Glutamatergic neuron (in vitro differentiated cells): ENCODE results near the gene PAPPA2. TPM values are rescaled to one million over a fixed set of nuclear protein-coding genes. Genes with fewer than 3 reads are reported as not detected.

Experiments used
- DNase-seq: peaks from one replicate; pipeline ENCODE4 v3.0.0; 2022
- H3K27ac Mint-ChIP-seq: one replicate; pipeline ENCODE4 v1.8.0; 2020; ENCODE audit warnings: mild to moderate bottlenecking, mixed read lengths, inconsistent platforms; ENCODE audit not compliant: unreplicated experiment
- H3K27me3 Mint-ChIP-seq: one replicate; pipeline ENCODE4 v1.8.0; 2020; ENCODE audit warnings: mild to moderate bottlenecking, moderate library complexity, mixed read lengths, inconsistent platforms; ENCODE audit not compliant: unreplicated experiment
- H3K36me3 Mint-ChIP-seq: one replicate; pipeline ENCODE4 v1.8.0; 2020; ENCODE audit warnings: mild to moderate bottlenecking, mixed read lengths, inconsistent platforms; ENCODE audit not compliant: unreplicated experiment
- H3K4me1 Mint-ChIP-seq: one replicate; pipeline ENCODE4 v1.8.0; 2020; ENCODE audit warnings: mild to moderate bottlenecking, low read depth, mixed read lengths, inconsistent platforms; ENCODE audit not compliant: unreplicated experiment
- H3K4me3 Mint-ChIP-seq: one replicate; pipeline ENCODE4 v1.8.0; 2020; ENCODE audit warnings: mild to moderate bottlenecking, mixed read lengths, inconsistent platforms; ENCODE audit not compliant: unreplicated experiment
- H3K9me3 Mint-ChIP-seq: one replicate; pipeline ENCODE4 v1.8.0; 2020; ENCODE audit warnings: mild to moderate bottlenecking, moderate library complexity, mixed read lengths, inconsistent platforms; ENCODE audit not compliant: unreplicated experiment
- total RNA-seq: library from RNA; stranded (reverse); fragmentation: NEBNext Ultra II Directional; extraction: Animal tissue kit (Norgen Biotek cat#: 25700); gene quantifications from one replicate; pipeline ENCODE4 v1.2.1, GENCODE V29; 2021; ENCODE audit not compliant: unreplicated experiment
- TF ChIP-seq, protein P1 (sequence below): fragments of 200-600 bp; sonication (generic); IDR thresholded peaks from one replicate; pipeline ENCODE4 v1.5.0; 2021; ENCODE audit not compliant: partially characterized antibody, unreplicated experiment

Gene PAPPA2
- total RNA-seq, 1 donor from 2014 or later: 2.3 TPM

DNA sequence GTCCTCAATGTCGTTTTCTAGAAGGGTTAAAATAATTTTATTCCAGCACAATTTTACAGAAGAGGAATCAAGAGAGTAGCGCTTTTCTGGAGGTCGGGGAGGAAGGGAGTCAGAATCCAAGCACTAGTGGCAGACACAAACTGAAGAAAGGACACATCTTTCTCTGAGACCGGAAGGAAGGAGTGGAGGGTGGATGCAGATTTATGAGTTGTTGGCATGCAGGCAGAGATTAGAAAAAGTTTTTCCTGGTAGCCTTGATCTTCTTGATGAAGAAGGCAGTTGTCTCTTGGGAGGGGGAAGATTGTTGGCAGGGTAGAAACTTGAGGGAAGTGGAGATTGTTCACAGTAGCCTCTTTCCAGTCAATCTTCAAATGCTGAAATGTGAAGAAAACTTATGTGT lies 149.8 kb downstream of the PAPPA2 start:
- Mint-ChIP-seq H3K9me3 (no peaks in the 10 kb centered on the region), H3K4me1 (no peaks in the 10 kb centered on the region), H3K27ac (no peak overlapping the region), H3K36me3 (no peaks in the 10 kb centered on the region), H3K27me3 (no peaks in the 10 kb centered on the region), H3K4me3 (no peak overlapping the region)
- DNase-seq: no peak
- TF ChIP-seq, protein P1, sequence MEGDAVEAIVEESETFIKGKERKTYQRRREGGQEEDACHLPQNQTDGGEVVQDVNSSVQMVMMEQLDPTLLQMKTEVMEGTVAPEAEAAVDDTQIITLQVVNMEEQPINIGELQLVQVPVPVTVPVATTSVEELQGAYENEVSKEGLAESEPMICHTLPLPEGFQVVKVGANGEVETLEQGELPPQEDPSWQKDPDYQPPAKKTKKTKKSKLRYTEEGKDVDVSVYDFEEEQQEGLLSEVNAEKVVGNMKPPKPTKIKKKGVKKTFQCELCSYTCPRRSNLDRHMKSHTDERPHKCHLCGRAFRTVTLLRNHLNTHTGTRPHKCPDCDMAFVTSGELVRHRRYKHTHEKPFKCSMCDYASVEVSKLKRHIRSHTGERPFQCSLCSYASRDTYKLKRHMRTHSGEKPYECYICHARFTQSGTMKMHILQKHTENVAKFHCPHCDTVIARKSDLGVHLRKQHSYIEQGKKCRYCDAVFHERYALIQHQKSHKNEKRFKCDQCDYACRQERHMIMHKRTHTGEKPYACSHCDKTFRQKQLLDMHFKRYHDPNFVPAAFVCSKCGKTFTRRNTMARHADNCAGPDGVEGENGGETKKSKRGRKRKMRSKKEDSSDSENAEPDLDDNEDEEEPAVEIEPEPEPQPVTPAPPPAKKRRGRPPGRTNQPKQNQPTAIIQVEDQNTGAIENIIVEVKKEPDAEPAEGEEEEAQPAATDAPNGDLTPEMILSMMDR: no peak

DNA sequence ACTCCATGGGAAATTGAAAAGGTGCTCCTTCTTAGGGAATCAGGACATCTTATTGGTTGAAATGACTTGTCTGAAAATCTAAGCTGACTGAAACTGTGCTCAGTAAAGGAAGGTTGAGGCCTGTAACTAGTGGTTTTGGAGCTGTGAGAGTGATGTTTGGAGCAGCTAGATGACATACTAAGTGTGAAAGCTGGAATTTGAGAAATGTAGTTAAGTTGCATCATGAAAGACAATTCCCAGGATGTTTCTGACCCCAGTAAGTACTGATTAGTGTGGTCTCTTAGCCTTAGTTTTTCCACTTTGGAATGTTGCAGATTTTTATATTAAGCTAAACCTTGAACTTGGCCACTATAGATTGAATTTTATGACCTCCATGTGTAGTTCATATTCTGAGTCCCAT lies 154.9 kb downstream of the PAPPA2 start:
- Mint-ChIP-seq H3K9me3 (no peaks in the 10 kb centered on the region), H3K4me3 (no peak overlapping the region), H3K4me1 (no peaks in the 10 kb centered on the region), H3K36me3 (no peaks in the 10 kb centered on the region), H3K27me3 (no peaks in the 10 kb centered on the region), H3K27ac (no peak overlapping the region)
- no peak for DNase-seq
- TF ChIP-seq, protein P1: no peak

DNA sequence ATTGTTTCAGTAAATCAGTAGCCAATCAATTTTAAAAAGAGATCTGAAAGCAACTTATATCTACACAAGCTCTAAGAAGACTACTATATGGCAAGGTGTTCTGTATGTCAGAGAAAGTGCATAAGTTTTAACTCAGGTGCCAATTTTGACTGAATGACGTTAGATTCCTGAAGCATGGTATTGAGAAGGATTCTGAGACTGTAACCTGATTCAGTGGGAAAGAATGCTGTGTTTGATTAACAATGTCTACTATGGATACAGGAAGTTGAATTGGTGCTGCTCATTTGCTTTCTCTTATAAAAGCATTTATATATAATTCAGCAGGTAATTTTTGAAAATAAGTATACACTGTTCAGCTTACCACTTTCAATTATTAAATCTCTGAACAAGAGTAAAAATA lies 156.3 kb downstream of the PAPPA2 start:
- TF ChIP-seq, protein P1: no peak
- Mint-ChIP-seq H3K4me3 (no peak overlapping the region), H3K27me3 (no peaks in the 10 kb centered on the region), H3K27ac (no peak overlapping the region), H3K36me3 (no peaks in the 10 kb centered on the region), H3K9me3 (no peaks in the 10 kb centered on the region), H3K4me1 (no peaks in the 10 kb centered on the region)
- no peak for DNase-seq

DNA sequence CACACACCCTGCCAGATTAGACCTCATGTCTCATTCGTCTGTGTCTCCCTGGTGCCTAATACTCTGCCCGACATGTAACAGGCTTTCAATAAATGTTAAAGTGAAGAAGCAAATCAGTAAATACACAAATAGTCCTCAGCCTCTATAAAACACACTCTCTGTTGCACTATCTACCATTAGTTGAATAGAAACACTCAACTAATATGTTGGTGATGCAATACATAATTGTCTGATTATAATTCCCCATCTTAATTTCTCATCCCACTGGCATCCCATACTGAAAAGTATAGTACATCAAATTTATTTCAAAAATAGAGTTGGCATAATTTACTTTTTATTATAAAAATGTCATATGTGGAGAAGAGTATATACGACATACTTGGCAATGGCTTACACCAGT lies 162.4 kb downstream of the PAPPA2 start:
- DNase-seq: no peak
- no peak overlapping the region for H3K4me3 Mint-ChIP-seq

DNA sequence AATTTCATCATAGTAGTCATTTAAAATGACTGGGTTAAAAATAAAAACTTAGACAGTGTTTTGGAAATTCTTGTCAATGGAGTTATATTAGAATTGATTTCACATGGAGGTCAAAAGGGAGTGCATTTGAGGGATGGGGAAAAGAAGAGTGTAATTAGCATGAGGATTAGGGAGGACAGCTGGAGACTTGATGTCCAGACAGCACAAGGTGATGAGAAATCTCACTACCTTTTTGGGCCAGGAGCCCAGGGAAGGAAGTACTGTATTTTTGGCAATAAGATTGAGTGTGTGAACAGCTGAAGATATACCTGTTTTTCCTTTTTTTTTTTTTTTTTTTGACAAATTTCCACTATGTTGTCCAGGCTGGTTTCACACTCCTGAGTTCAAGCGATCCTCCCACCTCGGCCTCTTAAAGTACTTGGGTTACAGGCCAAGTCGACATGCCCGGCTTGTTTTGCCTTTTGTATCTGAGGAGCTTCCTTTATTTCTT lies 163.6 kb downstream of the PAPPA2 start:
- no peak for DNase-seq
- no peaks in the 10 kb centered on the region for H3K4me1 Mint-ChIP-seq
- TF ChIP-seq, protein P1: no peak
- no peak overlapping the region for H3K4me3 Mint-ChIP-seq
- H3K36me3 Mint-ChIP-seq: no peaks in the 10 kb centered on the region
- no peaks in the 10 kb centered on the region for H3K9me3 Mint-ChIP-seq
- no peaks in the 10 kb centered on the region for H3K27me3 Mint-ChIP-seq
- no peak overlapping the region for H3K27ac Mint-ChIP-seq

More for the DNA sequence above, 162.4 kb downstream of the PAPPA2 start:
- Mint-ChIP-seq H3K27ac (no peak overlapping the region), H3K9me3 (no peaks in the 10 kb centered on the region), H3K4me1 (no peaks in the 10 kb centered on the region), H3K27me3 (no peaks in the 10 kb centered on the region), H3K36me3 (no peaks in the 10 kb centered on the region)
- TF ChIP-seq, protein P1: no peak
